IPS DF 4.7 (cell line): ENCODE measurements around the gene LHFPL4.
"Not testable (repeated sequence)": the region's sequence is repeated elsewhere in the genome, so short reads cannot be mapped to it uniquely, and the experiment has no call there.

Experiments
- DNase-seq: peaks from one replicate; pipeline ENCODE4 v3.0.0-alpha.2; 2013; ENCODE audit warnings: low spot score; ENCODE audit errors: extremely low read depth

LHFPL4 gene

GRCh38 chr3:9542182-9542581 is 11.4 kb downstream of the LHFPL4 start:
- no peak for DNase-seq

- no peak for DNase-seq
Measured at GRCh38 chr3:9536212-9536611, 17.4 kb downstream of the LHFPL4 start.

GRCh38 chr3:9534429-9534828 is 19.2 kb downstream of the LHFPL4 start:
- no peak for DNase-seq

- no peak for DNase-seq
Measured at GRCh38 chr3:9525078-9525477, 28.5 kb downstream of the LHFPL4 start.

- no peak for DNase-seq
Measured at GRCh38 chr3:9514956-9515355, 38.7 kb downstream of the LHFPL4 start.

GRCh38 chr3:9514306-9514705 is 39.3 kb downstream of the LHFPL4 start:
- DNase-seq = no peak

GRCh38 chr3:9512456-9513045 is 41.1 kb downstream of the LHFPL4 start:
- no peak for DNase-seq

- no peak for DNase-seq
Measured at GRCh38 chr3:9508781-9509180, 44.8 kb downstream of the LHFPL4 start.

- no peak for DNase-seq
Measured at GRCh38 chr3:9507586-9508578, 45.7 kb downstream of the LHFPL4 start.

- peak; percentile 81 for DNase-seq
Measured at GRCh38 chr3:9503283-9503682, 50.3 kb downstream of the LHFPL4 start.

GRCh38 chr3:9501226-9501625 is 52.4 kb downstream of the LHFPL4 start:
- no peak for DNase-seq

- DNase-seq = no peak
Measured at GRCh38 chr3:9500108-9501050, 53.2 kb downstream of the LHFPL4 start.

- no peak for DNase-seq
Measured at GRCh38 chr3:9499455-9500107, 54.0 kb downstream of the LHFPL4 start.

GRCh38 chr3:9498781-9499180 is 54.8 kb downstream of the LHFPL4 start:
- DNase-seq = no peak

- DNase-seq = no peak
Measured at GRCh38 chr3:9497821-9498565, 55.6 kb downstream of the LHFPL4 start.

GRCh38 chr3:9496893-9497292 is 56.7 kb downstream of the LHFPL4 start:
- DNase-seq = no peak

GRCh38 chr3:9494036-9494435 is 59.6 kb downstream of the LHFPL4 start:
- DNase-seq = not testable (repeated sequence)

GRCh38 chr3:9491506-9491905 is 62.1 kb downstream of the LHFPL4 start:
- no peak for DNase-seq

GRCh38 chr3:9485248-9485647 is 68.4 kb downstream of the LHFPL4 start:
- DNase-seq = no peak

GRCh38 chr3:9480265-9480664 is 73.4 kb downstream of the LHFPL4 start:
- no peak for DNase-seq
